CD4-positive, alpha-beta T cell (primary cell): ENCODE results near the gene RETREG2. TPM values are rescaled to one million over a fixed set of nuclear protein-coding genes. Genes with fewer than 3 reads are reported as not detected.

Experiments used
- ATAC-seq: fragments of 200-7000 bp; cut with Tn5 transposase; one replicate; pipeline ENCODE4 v1.10.0; 2022; ENCODE audit warnings: mild to moderate bottlenecking; ENCODE audit not compliant: poor library complexity
- CTCF ChIA-PET: fragments of 350-600 bp; sonication (Branson Sonifier 250); formaldehyde crosslinking; loops from one replicate; lab custom pipeline; 2021; ENCODE audit warnings: antibody characterized with exemption, inconsistent platforms; lab: Charles Lee
- POLR2A ChIA-PET: fragments of 350-600 bp; sonication (Branson Sonifier 250); formaldehyde crosslinking; loops from one replicate; lab custom pipeline; 2021; ENCODE audit warnings: antibody characterized with exemption, inconsistent platforms; lab: Charles Lee
- DNase-seq, 14 experiments: peaks; one replicate each; pipeline ENCODE4 v3.0.0-alpha.2; 2013 to 2020; ENCODE audit warnings: mixed read lengths in 2 of 14
- H3K27ac ChIP-seq, 2 donors: one replicate each; pipeline versions ENCODE4 v1.5.1 to v1.7.0; 2013; ENCODE audit warnings: low read length in 2 of 2, low read depth in 1 of 2, mild to moderate bottlenecking in 1 of 2
- H3K27me3 ChIP-seq, 2 experiments: 1 replicate in 1 of 2; 2 replicates in 1 of 2; pipeline versions ENCODE4 v1.6.1 to v1.7.0; 2013; ENCODE audit warnings: low read length in 2 of 2, control low read depth in 1 of 2, mild to moderate bottlenecking in 1 of 2, moderate library complexity in 1 of 2; ENCODE audit not compliant: insufficient read depth in 2 of 2, control insufficient read depth in 1 of 2
- H3K36me3 ChIP-seq: one replicate; pipeline ENCODE4 v1.6.1; 2013; ENCODE audit warnings: low read length, control low read depth; ENCODE audit not compliant: insufficient read depth
- H3K4me1 ChIP-seq: one replicate; pipeline ENCODE4 v1.6.1; 2013; ENCODE audit warnings: low read length, control low read depth; ENCODE audit not compliant: insufficient read depth
- H3K4me3 ChIP-seq: one replicate; pipeline ENCODE4 v1.5.1; 2013; ENCODE audit warnings: mild to moderate bottlenecking, low read length, moderate library complexity
- H3K9me3 ChIP-seq, 2 experiments: 1 replicate in 1 of 2; 2 replicates in 1 of 2; pipeline versions ENCODE4 v1.6.1 to v1.7.0; 2013; ENCODE audit warnings: low read length in 2 of 2, mild to moderate bottlenecking in 2 of 2, control low read depth in 1 of 2, moderate library complexity in 1 of 2; ENCODE audit not compliant: control insufficient read depth in 1 of 2, insufficient read depth in 1 of 2
- H3K27ac Mint-ChIP-seq: one replicate; pipeline ENCODE4 v1.8.0; 2020; ENCODE audit warnings: mixed read lengths
- H3K27me3 Mint-ChIP-seq: one replicate; pipeline ENCODE4 v1.8.0; 2021; ENCODE audit warnings: mixed read lengths
- H3K36me3 Mint-ChIP-seq: one replicate; pipeline ENCODE4 v1.8.0; 2021; ENCODE audit warnings: low read depth, mixed read lengths
- H3K4me1 Mint-ChIP-seq: one replicate; pipeline ENCODE4 v1.8.0; 2021; ENCODE audit warnings: low read depth, mixed read lengths
- H3K4me3 Mint-ChIP-seq: one replicate; pipeline ENCODE4 v1.8.0; 2020; ENCODE audit warnings: mild to moderate bottlenecking, mixed read lengths
- H3K9me3 Mint-ChIP-seq: one replicate; pipeline ENCODE4 v1.8.0; 2020; ENCODE audit warnings: mixed read lengths
- intact Hi-C, 2 experiments: fragments of 100-400 bp; cut with DNase I in 1 of 2; cut with micrococcal nuclease in 1 of 2; formaldehyde crosslinking; loops; one replicate each; pipeline versions ENCODE4 v1.15.1 to v1.9.0; 2023 to 2025; cut with DNase I, micrococcal nuclease
- total RNA-seq, 174 experiments: library from RNA in 2 of 174; stranded (reverse) in 2 of 174; gene quantifications; one replicate each; pipeline ENCODE4 v1.2.3 and lab custom pipeline; 2021 to 2026
- TF ChIP-seq, protein P1 (sequence below): fragments of 200-600 bp; IDR thresholded peaks from one replicate; pipeline ENCODE4 v1.8.0; 2022; ENCODE audit warnings: antibody characterized with exemption, mild to moderate bottlenecking

RETREG2 gene
- total RNA-seq, 2 experiments from 2014 or later, result 82.3 to 83.2 TPM

DNA sequence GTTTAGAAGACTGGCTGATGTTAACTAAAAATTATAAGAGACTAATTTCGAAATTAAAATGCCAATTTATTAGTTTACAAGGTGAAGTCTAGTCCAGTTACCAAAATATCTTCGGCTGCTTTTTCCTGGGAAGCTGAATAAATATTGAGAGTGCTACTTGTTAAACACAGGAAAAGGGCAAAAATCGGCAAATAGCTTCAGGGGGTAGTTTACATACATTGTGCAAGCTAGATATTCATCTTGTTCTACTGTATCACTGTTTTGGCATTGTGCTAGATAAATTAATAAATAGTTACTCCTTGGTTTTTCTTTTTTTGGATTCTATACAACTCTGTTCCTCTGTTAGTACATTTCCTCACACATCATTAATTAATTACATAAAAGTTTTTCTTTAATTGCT, 46.7 kb upstream of the RETREG2 start:
- no peak overlapping the region for H3K27ac Mint-ChIP-seq
- no peaks in the 10 kb centered on the region for H3K27me3 Mint-ChIP-seq
- Histone ChIP-seq H3K36me3 (peaks cover 8% of the 10 kb centered on the region), H3K27ac (no peak overlapping the region), H3K27me3 (no peaks in the 10 kb centered on the region), H3K4me3 (no peak overlapping the region), H3K9me3 (no peaks in the 10 kb centered on the region), H3K4me1 (no peaks in the 10 kb centered on the region)
- POLR2A ChIA-PET, result no interaction called here
- peaks cover 33% of the 10 kb centered on the region for H3K36me3 Mint-ChIP-seq
- no peak overlapping the region for H3K4me3 Mint-ChIP-seq
- peaks cover 5% of the 10 kb centered on the region for H3K4me1 Mint-ChIP-seq
- H3K9me3 Mint-ChIP-seq, result no peaks in the 10 kb centered on the region
- no peak for ATAC-seq
- intact Hi-C loops, result no loop called here
- DNase-seq, result no peak
- CTCF ChIA-PET, result interaction anchor here (1.0 kb wide), 1 partner anchor 57 kb away, joined by 3 read pairs; no protein-coding TSS in a partner anchor
- TF ChIP-seq, protein P1, sequence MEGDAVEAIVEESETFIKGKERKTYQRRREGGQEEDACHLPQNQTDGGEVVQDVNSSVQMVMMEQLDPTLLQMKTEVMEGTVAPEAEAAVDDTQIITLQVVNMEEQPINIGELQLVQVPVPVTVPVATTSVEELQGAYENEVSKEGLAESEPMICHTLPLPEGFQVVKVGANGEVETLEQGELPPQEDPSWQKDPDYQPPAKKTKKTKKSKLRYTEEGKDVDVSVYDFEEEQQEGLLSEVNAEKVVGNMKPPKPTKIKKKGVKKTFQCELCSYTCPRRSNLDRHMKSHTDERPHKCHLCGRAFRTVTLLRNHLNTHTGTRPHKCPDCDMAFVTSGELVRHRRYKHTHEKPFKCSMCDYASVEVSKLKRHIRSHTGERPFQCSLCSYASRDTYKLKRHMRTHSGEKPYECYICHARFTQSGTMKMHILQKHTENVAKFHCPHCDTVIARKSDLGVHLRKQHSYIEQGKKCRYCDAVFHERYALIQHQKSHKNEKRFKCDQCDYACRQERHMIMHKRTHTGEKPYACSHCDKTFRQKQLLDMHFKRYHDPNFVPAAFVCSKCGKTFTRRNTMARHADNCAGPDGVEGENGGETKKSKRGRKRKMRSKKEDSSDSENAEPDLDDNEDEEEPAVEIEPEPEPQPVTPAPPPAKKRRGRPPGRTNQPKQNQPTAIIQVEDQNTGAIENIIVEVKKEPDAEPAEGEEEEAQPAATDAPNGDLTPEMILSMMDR, result no peak

DNA sequence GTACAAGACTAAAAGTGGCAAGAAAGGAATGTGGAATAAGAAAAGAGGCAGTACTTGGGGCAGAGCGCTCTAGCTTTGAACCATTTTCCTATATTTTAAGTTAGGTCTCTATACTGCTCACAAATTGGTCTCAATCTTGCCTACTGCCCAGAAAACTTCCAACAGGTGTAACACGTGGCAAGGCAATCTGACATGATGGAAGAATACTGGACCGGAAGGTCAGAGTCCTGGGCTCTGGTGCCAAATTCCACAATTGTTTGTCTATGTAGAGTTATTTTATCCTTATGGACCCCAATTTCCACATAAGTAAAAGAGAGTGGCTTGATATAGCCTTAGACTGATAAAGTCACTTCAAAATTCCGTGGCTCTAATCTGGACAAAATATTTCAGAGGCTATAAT, 46.3 kb upstream of the RETREG2 start:
- ChIA-PET CTCF (no interaction called here), POLR2A (no interaction called here)
- peaks cover 5% of the 10 kb centered on the region for H3K4me1 Mint-ChIP-seq
- no peak for ATAC-seq
- peaks cover 33% of the 10 kb centered on the region for H3K36me3 Mint-ChIP-seq
- TF ChIP-seq, protein P1, result no peak
- H3K27me3 Mint-ChIP-seq, result no peaks in the 10 kb centered on the region
- Histone ChIP-seq H3K4me1 (no peaks in the 10 kb centered on the region), H3K9me3 (no peaks in the 10 kb centered on the region), H3K36me3 (peaks cover 8% of the 10 kb centered on the region), H3K4me3 (no peak overlapping the region), H3K27ac (no peak overlapping the region), H3K27me3 (no peaks in the 10 kb centered on the region)
- H3K4me3 Mint-ChIP-seq, result no peak overlapping the region
- DNase-seq, result no peak
- H3K27ac Mint-ChIP-seq, result no peak overlapping the region
- no peaks in the 10 kb centered on the region for H3K9me3 Mint-ChIP-seq
- intact Hi-C loops, result no loop called here

DNA sequence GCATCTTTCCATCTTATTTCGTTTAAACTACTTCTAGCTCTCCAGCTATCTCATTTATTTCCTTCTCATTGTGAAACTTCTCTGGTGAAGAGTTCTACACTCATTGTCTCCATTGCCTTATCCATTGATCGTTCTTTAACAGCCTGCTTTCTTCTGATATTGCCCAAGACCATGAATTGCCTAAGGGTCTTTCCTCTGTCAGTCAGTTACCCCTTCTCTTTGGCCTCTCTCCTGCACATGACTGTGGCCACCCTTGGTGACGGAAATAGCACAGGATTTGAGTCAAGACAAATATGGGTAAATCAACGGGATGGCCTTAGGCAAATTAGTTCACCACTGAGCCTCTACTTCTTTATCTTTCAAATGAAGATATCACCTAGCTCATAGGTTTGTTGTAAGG, 44.1 kb upstream of the RETREG2 start:
- ATAC-seq, result no peak
- peaks cover 51% of the 10 kb centered on the region for H3K36me3 Mint-ChIP-seq
- Histone ChIP-seq H3K27ac (no peak overlapping the region), H3K9me3 (no peaks in the 10 kb centered on the region), H3K4me3 (no peak overlapping the region), H3K4me1 (no peaks in the 10 kb centered on the region), H3K27me3 (no peaks in the 10 kb centered on the region), H3K36me3 (peaks cover 8% of the 10 kb centered on the region)
- DNase-seq, result no peak
- ChIA-PET POLR2A (no interaction called here), CTCF (interaction anchor here (0.9 to 1.1 kb wide), 2 partner anchors 123 to 154 kb away, joined by 3 read pairs; no protein-coding TSS in a partner anchor)
- H3K4me3 Mint-ChIP-seq, result no peak overlapping the region
- peaks cover 1% of the 10 kb centered on the region for H3K4me1 Mint-ChIP-seq
- H3K9me3 Mint-ChIP-seq, result no peaks in the 10 kb centered on the region
- no peak overlapping the region for H3K27ac Mint-ChIP-seq
- TF ChIP-seq, protein P1, result no peak
- no peaks in the 10 kb centered on the region for H3K27me3 Mint-ChIP-seq
- intact Hi-C loops, result no loop called here
